GM19035 (cell line): Measurements from ENCODE around the gene GSK3B.

Experiments used
- ATAC-seq: cut with Tn5 transposase; IDR thresholded peaks from one replicate; pipeline ENCODE4 v1.9.1; 2021; ENCODE audit not compliant: unreplicated experiment

The GSK3B gene

DNA sequence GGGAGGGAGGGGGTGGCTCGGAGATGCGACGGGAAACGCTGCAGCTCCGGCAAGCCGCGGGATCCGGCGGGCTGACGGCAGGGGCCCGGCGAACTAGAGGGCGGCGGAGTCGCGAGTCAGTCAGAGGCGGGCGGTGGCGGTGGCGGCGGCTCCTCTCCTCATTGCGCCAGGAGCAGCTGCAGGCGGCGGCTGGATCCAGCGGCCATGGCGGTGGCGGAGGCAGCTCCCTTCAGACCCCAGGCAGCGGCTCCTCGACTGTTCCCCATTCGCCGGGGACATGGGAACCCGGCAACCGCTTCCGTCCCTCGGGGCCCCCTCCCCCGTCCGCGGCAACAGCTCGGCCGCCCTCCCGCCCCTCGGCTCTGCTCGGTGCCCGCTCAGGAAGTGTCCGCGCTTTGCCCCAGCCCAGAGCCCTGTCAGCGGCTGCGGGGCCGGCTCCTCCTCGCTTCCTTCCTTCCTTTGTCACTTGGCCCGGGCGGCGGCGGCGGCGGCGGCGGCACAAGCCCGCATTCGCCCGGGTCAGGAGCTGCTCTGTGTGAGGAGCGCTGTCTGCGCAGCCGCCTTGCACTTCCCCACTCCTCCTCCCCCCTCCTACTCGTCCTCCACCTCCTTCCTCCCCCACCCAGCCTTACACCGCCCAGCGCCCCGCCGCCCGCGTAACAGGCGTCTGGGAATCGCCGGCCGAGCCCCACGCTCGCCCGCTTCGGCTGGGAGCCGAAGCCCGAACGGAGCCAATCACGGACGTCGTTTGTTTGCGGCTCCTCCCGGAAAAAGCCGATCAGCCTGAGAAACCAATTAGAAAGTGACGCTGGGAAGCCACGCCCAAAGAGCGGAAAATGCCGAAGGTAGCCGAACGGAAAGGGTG is at the start of gene GSK3B:
TSS of gene GSK3B (minus strand) at position 537 of the 865 bp plus-strand sequence. CDS start 1,013 bp downstream, outside the sequence.
- ATAC-seq = peak; percentile 29

DNA sequence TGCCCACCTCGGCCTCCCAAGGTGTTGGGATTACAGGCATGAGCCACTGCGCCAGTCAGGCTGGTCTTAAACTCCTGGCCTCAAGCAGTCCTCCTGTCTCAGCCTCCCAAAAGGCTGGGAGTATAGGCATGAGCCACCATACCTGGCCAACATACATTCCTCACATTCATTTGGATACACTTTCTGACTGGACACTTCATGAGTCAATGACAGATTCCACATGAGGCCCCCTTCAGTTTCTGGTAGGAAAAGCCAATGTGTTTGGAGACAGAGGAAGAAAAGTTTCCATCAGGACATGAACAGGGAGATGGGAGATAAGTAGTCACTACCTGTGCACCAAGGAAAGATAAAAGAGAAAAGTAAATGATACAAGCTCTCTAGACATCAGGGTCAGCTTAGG is 49.4 kb upstream of the GSK3B start:
- no peak for ATAC-seq

DNA sequence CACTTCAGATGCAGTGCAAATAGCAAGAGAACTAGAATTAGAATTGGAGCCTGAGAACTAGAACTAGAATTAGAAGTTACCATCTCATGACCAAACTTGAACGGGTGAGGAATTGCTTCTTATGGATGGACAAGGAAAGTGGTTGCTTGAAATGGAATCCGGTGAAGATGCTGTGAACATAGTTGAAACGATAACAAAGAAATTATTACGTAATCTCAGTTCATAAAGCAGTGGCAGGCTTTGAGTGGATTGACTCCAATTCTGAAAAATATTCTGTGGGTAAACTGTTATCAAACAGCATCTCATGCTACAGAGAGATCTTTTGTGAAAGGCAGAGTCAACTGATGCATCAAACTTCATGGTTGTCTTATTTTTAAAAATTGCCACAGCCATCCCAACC is 48.0 kb upstream of the GSK3B start:
- ATAC-seq = no peak

DNA sequence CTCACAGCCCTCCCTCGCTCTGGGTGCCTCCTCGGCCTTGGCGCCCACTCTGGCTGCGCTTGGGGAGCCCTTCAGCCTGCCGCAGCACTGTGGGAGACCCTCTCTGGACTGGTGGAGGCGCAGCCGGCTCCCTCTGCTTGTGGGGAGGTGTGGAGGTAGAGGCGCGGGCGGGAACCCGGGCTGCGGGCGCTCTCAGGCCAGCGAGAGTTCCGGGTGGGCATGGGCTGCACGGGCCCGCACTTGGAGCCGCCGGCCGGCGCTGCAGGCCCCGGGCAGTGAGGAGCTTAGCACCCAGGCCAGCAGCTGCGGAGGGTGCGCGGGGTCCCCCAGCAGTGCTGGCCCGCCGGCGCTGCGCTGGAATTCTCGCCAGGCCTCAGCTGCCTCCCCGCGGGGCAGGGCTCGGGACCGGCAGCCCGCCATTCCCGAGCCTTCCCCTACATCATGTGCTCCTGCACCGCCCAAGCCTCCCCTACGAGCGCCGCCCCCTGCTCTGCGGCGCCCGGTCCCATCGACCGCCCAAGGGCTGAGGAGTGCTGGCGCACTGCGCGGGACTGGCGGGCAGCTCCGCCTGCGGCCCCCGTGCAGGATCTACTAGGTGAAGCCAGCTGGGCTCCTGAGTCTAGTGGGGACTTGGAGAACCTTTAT is 46.0 kb upstream of the GSK3B start:
- no peak for ATAC-seq

DNA sequence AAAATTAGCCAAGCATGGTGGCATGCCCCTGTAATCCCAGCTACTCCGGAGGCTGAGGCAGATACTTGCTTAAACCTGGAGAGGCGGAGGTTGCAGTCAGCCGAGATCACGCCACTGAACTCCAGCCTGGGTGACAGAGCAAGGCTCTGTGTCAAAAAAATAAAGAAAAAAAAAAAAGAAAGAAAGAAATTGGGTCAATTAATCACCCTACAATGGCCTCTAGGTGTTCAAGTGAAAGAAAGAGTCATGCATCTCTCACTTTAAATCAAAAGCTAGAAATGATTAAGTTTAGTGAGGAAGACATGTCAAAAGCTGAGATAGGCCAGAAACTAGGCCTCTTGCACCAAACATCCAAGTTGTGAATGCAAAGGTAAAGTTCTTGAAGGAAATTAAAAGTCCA is 44.9 kb upstream of the GSK3B start:
- ATAC-seq = no peak

DNA sequence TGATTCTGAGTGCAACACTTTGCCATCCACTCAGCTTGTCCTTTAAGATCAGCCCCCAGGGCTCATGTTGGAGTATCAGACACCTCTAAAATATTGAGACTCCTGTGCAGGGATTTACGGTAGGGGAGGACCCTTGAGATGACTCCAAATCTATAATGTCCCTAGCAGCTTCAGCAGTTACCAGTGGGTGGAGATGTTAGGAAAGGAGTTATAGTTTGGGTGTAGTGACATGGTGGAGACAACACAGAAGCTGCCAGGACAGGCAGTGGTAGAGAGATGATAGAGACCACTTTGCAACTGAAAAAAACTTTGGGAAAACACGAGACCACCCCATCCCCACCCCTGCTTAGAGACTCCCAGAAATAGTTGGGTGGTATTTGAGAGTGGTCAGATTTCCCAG is 43.3 kb upstream of the GSK3B start:
- no peak for ATAC-seq

DNA sequence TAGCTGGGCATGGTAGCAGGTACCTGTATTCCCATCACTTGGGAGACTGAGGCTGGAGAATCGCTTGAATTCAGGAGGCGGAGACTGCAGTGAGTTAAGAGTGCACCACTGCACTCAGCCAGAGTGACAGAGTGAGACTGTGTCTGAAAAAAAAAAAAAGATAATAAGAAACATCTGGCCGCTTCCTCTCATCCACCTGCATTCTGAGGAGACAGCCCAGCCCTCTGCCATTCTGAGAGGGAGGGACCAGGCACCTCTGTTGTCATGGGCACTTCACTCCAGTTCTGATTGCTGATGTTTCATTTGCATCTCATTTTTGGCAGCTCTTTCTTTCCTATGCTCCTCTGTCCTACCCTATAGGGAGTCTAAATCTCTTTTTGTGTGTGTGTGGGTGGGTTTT is 36.4 kb upstream of the GSK3B start:
- no peak for ATAC-seq

DNA sequence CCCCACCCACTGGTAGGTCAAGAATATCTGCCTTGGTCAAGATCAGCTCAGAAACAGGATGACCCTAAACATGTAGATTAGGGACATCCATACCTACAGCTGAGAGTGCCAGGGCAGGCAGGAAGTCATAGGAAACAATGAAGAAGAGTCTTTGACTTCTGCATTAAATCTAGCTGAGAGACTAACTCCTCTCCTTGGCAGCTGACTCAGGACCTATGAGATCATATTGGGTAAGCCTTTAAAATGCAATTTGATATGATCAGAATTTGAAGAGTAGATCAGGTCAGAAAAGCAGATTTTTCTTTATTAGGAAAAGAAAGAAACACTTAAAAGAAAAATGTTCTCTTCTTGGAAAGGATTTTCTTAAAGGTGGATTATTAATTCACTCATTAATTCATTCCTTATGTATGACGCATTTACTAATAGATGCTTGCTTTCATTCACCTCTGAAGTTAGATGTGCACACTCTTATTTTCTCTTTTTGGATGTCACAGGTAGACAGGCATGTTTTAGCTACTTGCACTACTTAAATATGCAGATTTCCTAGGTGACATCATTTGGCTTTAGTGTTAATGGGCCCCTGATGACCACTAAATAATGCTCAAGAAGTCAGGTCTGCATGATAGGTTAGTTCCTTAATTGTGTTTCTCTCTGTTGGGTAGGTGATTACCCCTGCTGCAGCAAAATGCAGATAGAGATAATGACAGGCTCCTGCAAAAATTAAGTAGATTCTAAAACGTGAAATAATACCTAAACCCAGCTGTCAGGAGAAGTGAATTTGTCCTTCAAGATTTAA is 35.7 kb upstream of the GSK3B start:
- no peak for ATAC-seq

DNA sequence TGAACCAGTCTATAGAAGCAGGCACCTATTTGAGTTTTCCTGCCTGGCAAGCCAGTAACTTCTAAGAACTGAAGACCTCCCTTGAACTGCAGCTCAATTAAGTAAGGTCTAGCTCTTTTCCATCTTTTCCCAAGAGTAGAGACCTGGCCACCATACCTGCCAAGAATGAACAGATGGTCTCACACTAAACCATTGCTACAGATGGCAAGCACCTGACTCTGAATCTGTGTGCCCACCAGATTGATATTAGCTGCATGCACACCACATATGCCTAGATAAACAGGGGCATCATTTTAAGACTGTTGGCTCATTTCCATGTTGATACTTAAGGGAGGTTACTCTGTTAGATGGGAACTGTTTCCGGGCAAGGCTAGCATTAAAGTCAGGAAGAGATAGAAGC is 34.8 kb upstream of the GSK3B start:
- no peak for ATAC-seq

DNA sequence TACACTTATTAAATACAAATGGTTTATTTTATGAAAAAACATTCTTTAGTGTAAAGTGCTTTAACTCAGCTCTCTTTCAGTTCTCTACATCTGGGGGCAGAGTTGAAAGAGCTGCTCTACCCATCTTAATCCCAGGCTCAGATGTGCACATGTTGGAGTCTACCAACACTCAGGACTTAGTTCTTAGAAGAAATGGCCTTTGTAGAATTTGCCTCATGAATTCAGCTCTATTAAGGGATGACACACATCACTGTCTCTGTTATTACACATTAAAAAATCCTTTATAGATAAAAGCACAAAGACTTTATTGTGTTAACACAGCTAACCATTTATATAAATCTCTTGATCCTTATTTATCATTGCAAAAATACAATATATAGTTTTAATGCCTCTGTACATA is 31.7 kb upstream of the GSK3B start:
- ATAC-seq = no peak

DNA sequence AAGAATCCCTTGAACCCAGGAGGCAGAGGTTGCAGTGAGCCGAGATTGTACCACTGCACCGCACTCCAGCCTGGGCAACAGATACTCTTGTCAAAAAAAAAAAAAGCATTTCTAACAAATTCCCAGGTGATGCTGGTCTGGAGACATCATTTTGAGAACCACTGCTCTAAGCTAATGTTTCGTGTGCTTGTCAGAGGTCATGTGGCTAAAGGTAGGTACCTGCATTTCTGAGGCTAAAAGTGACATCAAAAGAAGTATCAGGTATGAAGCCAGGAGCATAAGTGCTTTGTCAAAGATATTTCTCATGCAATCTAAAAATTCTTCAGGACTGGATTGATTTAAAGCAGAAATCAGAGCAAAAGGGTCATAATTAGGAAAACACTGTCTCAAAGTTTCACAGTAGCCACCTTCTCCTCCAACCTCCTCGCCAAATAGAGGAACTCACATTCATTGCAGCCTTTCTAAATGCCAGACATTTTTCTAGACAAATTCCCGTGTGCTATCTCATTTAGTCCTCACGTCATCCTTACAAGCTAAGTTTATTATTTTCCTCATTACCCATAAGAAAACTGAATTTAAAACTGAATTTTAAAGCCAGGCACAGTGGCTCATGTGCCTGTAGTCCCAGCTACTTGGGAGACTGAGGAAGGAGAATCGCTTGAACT is 25.7 kb upstream of the GSK3B start:
- no peak for ATAC-seq

DNA sequence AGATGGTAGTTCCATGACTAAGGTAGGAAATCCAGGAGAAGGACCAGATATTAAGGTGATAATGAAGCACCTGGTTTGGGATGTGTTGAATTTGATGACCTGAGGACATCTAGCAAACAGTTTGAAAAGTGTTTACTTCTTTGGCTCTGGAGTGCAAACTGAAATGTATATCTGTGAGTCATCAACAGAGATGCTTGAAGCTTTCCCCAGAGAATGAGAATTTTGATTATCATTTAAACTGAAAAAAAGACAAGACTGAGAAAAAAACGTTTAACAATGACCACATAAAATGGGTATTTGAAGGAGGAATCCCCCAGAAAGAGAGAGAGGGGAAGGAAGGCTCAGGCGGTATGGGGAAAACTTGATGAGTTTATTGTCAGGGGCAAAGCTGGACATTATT is 20.7 kb upstream of the GSK3B start:
- ATAC-seq = no peak

DNA sequence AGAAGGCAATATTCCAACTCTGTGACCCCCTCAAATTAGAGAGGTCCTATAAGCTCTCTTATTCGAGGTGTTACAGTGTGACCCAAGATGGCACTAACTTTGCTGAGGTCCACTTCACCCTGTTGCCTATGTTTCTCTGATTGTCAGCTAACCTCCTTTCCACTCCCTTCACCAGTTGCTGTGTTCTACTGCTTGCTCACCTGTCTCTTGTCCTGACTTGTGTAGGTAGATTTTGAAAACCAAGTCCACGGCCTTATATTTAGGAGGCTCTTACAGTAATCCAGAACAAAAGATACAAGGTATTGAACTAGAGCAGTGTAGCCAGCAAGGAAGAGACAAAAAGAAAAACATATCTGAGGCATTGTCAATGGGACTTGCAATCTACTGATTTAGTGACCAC is 20.1 kb upstream of the GSK3B start:
- no peak for ATAC-seq

DNA sequence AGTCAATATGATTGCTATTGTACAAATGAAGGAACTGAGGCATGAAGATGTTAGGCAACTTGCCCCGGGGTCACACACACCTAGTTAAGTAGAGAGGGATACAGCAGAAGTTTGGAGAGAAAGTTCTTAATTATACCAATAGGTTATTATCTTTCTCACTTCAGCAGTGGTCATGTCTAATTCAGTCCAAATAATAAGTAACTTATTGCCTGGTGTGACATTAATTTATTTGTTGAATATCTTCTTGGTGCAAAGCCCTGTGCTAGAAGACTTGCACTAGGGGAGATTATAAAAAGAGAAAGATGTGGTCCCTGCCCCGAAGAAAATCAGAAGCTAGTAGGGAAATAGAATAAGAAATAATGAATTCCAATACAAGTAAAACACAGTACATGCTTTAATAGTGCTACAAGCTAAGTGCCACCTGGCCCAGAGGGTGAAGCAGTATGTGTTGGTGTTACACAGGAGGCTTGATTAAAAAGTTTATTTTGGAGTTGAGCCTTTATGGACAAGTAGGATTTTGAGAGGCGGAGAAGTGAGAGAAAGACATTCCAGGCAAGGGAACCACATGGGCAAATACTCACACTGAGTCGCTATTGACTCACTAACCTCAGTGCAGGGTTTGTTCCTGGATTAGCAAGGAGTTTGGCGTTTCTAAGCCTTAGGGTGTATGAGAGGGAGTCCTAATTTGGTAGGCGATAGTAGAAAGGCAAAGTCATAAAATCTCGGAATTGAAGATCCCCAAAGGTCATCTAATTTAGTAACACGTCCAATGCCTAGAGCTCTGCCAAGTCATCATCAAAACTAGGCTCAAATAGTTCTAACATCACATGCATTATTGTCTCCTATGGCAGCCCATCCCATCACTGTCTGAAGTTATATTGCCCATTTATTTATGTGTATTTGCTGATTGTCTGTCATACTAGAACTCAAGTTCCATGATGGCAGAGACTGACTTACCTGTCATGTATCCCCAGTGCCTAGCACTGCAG is 19.2 kb upstream of the GSK3B start:
- no peak for ATAC-seq

DNA sequence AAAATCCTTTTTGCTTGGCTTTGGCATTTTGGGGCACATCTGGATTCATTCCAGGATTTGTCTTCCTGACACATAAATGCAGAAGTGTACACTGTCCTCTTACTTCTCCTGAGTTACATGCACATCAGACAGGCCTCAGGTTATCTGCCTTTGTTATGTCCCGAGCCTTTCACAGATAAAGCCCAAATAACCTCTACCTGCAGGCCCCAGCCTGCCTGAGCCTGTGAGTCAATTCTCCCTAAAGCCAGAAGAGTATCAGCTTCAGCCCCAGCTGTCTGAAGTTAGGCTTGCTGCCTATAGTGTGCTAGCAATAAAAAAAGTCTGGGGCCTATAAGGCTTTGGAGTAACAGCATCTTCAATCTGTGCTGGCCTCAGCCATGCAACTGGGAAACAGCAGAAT is 17.7 kb upstream of the GSK3B start:
- ATAC-seq = no peak

DNA sequence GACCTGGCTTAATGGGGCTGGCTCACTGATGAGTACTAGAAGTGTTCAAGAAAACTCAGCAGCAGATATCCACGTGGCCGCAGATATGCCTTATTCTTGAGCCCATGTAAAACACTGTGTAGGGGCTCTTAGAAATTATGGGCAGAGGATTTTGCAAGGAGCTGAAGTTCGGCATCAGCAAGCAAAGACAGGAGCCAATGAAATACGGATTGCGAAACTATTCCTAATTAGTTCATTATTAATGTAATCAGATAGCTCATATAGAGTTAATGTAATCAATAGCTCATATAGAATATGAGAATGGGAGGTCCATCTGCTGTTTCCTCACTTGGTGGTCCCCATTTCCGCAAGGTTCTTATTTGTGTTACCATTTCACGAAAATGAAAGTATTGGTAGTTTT is 9.0 kb upstream of the GSK3B start:
- ATAC-seq = no peak

DNA sequence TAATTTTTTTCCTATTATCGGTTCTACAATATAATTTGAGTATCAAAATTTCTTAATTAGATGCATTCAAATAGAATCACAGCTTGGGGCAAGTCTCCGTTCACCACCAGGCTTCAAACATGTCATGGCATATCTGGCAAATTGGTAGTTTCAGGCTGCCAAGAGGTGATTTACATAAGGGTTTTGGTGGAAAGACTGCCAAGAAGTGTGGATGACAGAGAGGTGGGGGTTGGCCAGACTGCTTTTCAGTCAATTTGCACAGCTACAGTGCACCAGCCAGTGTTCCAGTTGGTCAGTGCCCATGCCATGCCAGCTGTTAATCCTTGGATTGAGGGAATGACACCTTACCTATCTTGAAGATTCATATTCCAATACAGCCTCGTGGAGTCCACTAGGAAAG is 8.4 kb upstream of the GSK3B start:
- no peak for ATAC-seq

DNA sequence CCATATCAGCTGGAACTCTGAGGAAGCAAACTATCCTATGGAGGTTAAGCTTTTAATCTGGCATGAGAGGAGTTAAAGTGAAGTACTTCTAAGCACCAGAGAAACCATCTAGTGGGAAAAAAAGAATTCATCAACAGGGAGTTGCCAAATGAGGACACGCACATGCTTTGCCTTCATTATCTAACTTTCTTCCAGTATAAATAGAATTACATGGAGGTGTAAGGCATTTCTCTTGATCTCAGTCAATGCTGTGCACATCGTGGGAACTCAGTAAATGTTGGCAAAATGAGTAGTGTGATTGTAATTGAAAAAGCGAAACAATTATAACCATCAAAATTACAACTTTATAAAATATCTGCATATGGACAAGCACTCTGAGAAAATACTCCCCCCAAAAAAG is 8.0 kb upstream of the GSK3B start:
- ATAC-seq = no peak

DNA sequence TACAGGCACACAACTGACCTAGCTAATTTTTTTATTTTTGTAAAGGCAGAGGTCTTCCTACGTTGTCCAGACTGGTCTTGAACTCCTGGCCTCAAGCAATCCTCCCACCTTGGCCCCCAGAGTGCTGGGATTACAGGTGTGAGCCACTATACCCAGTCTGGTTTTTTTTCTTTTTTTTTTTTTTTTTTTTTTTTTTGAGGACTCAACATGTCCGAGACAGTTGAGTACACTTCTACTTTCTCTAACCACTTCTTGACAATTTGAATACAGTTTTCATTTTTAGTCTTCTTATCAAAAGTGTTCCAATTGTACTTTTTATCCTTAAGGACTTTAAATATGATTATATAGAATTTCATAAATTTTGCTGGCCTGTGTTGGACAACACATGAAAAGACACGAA is 7.4 kb upstream of the GSK3B start:
- ATAC-seq = no peak

DNA sequence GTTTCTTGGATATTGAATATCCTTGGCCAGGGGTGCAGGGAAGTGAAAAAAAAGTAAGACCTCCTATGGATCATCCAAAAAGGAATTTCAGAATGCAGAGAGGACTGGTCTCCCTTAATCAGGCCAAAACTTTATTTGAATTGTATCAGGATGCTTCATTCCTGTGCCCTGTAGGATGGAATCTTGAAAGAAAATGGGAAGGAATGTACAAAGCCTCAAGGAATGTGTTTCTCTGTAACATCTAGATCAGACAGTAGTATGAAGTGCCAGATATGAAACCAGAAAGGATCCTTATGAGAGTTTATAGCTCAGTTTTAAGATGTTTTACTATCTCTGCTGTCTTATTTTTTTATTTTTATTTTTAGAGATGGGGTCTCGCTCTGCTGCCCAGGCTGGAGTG is 6.5 kb upstream of the GSK3B start:
- ATAC-seq = no peak
